Measurements from ENCODE around the gene CMYA5. TPM values are rescaled to one million over a fixed set of nuclear protein-coding genes. Genes with fewer than 3 reads are reported as not detected.

Gene CMYA5
- total and polyA plus RNA-seq, 2 donors (not counting 3 experiments of a cell fraction or from before 2014, with no cell fraction given) = 0.04 to 0.20 TPM

GRCh38 chr5:79663212-79663611 lies 26.4 kb upstream of the CMYA5 start:
- dilution Hi-C loops (cut with MboI; ENCODE audit: extremely low pct_ligation_motif_present, low sequenced_read_pairs) = no loop called here
- BruUV-seq (replicated peaks) = no TSS peak

DNA sequence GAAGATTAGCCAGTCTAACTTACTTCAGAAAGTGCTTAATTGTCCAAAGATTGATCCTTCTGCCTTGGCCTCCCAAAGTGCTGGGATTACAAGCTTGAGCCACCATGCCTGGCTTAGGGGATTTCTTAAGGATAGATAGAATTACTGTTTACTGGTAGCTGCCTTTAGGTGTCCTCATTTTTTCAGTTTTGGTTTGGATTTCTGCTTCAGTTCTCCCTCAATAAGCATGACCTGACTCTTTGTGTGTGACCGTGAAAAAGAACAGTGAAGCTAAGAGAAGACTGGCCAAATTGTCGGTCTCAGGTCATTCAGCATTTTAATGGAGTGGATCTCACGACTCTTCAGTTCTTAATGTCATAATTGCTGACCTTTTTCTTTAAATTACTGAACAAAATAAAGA lies 22.9 kb upstream of the CMYA5 start:
- dilution Hi-C loops (cut with MboI; ENCODE audit: extremely low pct_ligation_motif_present, low sequenced_read_pairs) = no loop called here
- no peak overlapping the region for H3K4me3 ChIP-seq (replicated peaks in 1 of 3; ENCODE audit: insufficient read depth in 1 of 3, low read depth in 1 of 3, low read length in 3 of 3)
- no TSS peak for BruUV-seq (replicated peaks)
- FAIRE-seq (no peak), DNase-seq (ENCODE audit: low read depth, low spot score) (no peak)
- no peak overlapping the region for H3K4me2 ChIP-seq (ENCODE audit: insufficient read depth, low read length)
- H3K9me1 ChIP-seq (replicated peaks; ENCODE audit: control insufficient read depth, extremely low read depth, insufficient read depth, low read length) = no peaks in the 10 kb centered on the region
- no peaks in the 10 kb centered on the region for H3K79me2 ChIP-seq (ENCODE audit: control insufficient read depth, insufficient read depth, low read length)
- ChIA-PET POLR2A (no interaction called here), CTCF (interaction anchor here (1.3 kb wide), 1 partner anchor 9 kb away, joined by 4 read pairs; no protein-coding TSS in a partner anchor)
- no peaks in the 10 kb centered on the region for H3K9me3 ChIP-seq (replicated peaks; ENCODE audit: control insufficient read depth, insufficient read depth, low read length)
- H3K27ac ChIP-seq (ENCODE audit: insufficient read depth, low read depth, low read length) = no peak overlapping the region
- peaks cover 0 to 2% of the 10 kb centered on the region in 2 experiments for H3K36me3 ChIP-seq (ENCODE audit: control insufficient read depth in 2 of 2, extremely low read depth in 1 of 2, insufficient read depth in 2 of 2, low read length in 2 of 2)
- no peaks in the 10 kb centered on the region for H3K27me3 ChIP-seq (ENCODE audit: control insufficient read depth in 2 of 2, insufficient read depth in 2 of 2, low read length in 2 of 2)
- H4K20me1 ChIP-seq (replicated peaks; ENCODE audit: control insufficient read depth, extremely low read depth, insufficient read depth, low read length) = no peaks in the 10 kb centered on the region
- H3K9ac ChIP-seq (replicated peaks; ENCODE audit: extremely low read depth, insufficient read depth, low read length) = no peak overlapping the region
- no peak overlapping the region for H2AFZ ChIP-seq (ENCODE audit: low read depth, low read length)
- TF ChIP-seq POLR2AphosphoS5 (IDR thresholded peaks at IDR 0.05; ENCODE audit: insufficient read depth, low read depth, low read length) = no peak
- no peak for TF ChIP-seq POLR2A (IDR thresholded peaks at IDR 0.05; ENCODE audit: low read depth, low read length)
- TF ChIP-seq JUN (IDR thresholded peaks at IDR 0.05; ENCODE audit: borderline replicate concordance, insufficient read depth, insufficient read length, low read depth) = no peak
- TF ChIP-seq MYC (IDR thresholded peaks at IDR 0.05; ENCODE audit: low read depth, low read length) = no peak
- no peak for TF ChIP-seq EZH2 (IDR thresholded peaks at IDR 0.05; ENCODE audit: borderline replicate concordance, low read depth, low read length, severe bottlenecking)
- H3K4me1 ChIP-seq (ENCODE audit: control insufficient read depth, extremely low read depth, insufficient read depth, low read length) = no peaks in the 10 kb centered on the region
- intact Hi-C loops (cut with micrococcal nuclease) = no loop called here

More at GRCh38 chr5:79663212-79663611, 26.4 kb upstream of the CMYA5 start:
- intact Hi-C loops (cut with micrococcal nuclease) = no loop called here
- no peak overlapping the region for H2AFZ ChIP-seq (ENCODE audit: low read depth, low read length)
- H3K27ac ChIP-seq (ENCODE audit: insufficient read depth, low read depth, low read length) = no peak overlapping the region
- no peak overlapping the region for H3K4me2 ChIP-seq (ENCODE audit: insufficient read depth, low read length)
- no peaks in the 10 kb centered on the region for H4K20me1 ChIP-seq (replicated peaks; ENCODE audit: control insufficient read depth, extremely low read depth, insufficient read depth, low read length)
- no peak overlapping the region for H3K9ac ChIP-seq (replicated peaks; ENCODE audit: extremely low read depth, insufficient read depth, low read length)
- no peaks in the 10 kb centered on the region for H3K27me3 ChIP-seq (ENCODE audit: control insufficient read depth in 2 of 2, insufficient read depth in 2 of 2, low read length in 2 of 2)
- no peak for DNase-seq (ENCODE audit: low read depth, low spot score)
- no peak for TF ChIP-seq POLR2AphosphoS5 (IDR thresholded peaks at IDR 0.05; ENCODE audit: insufficient read depth, low read depth, low read length)
- TF ChIP-seq, protein P1, sequence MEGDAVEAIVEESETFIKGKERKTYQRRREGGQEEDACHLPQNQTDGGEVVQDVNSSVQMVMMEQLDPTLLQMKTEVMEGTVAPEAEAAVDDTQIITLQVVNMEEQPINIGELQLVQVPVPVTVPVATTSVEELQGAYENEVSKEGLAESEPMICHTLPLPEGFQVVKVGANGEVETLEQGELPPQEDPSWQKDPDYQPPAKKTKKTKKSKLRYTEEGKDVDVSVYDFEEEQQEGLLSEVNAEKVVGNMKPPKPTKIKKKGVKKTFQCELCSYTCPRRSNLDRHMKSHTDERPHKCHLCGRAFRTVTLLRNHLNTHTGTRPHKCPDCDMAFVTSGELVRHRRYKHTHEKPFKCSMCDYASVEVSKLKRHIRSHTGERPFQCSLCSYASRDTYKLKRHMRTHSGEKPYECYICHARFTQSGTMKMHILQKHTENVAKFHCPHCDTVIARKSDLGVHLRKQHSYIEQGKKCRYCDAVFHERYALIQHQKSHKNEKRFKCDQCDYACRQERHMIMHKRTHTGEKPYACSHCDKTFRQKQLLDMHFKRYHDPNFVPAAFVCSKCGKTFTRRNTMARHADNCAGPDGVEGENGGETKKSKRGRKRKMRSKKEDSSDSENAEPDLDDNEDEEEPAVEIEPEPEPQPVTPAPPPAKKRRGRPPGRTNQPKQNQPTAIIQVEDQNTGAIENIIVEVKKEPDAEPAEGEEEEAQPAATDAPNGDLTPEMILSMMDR (IDR thresholded peaks at IDR 0.05; ENCODE audit: extremely low read depth in 1 of 2, insufficient read depth in 1 of 2, low read depth in 1 of 2, low read length in 2 of 2) = no peak
- TF ChIP-seq POLR2A (IDR thresholded peaks at IDR 0.05; ENCODE audit: low read depth, low read length) = no peak
- TF ChIP-seq, protein P2, sequence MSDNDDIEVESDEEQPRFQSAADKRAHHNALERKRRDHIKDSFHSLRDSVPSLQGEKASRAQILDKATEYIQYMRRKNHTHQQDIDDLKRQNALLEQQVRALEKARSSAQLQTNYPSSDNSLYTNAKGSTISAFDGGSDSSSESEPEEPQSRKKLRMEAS (IDR thresholded peaks at IDR 0.05; ENCODE audit: insufficient read depth, insufficient read length) = no peak
- no peaks in the 10 kb centered on the region for H3K79me2 ChIP-seq (ENCODE audit: control insufficient read depth, insufficient read depth, low read length)
- H3K4me3 ChIP-seq (replicated peaks in 1 of 3; ENCODE audit: insufficient read depth in 1 of 3, low read depth in 1 of 3, low read length in 3 of 3) = no peak overlapping the region
- H3K4me1 ChIP-seq (ENCODE audit: control insufficient read depth, extremely low read depth, insufficient read depth, low read length) = no peaks in the 10 kb centered on the region
- H3K9me1 ChIP-seq (replicated peaks; ENCODE audit: control insufficient read depth, extremely low read depth, insufficient read depth, low read length) = no peaks in the 10 kb centered on the region
- no peak for FAIRE-seq
- H3K36me3 ChIP-seq (ENCODE audit: control insufficient read depth in 2 of 2, extremely low read depth in 1 of 2, insufficient read depth in 2 of 2, low read length in 2 of 2) = peaks cover 2% of the 10 kb centered on the region in 2 experiments
- no peaks in the 10 kb centered on the region for H3K9me3 ChIP-seq (replicated peaks; ENCODE audit: control insufficient read depth, insufficient read depth, low read length)
- ChIA-PET POLR2A (no interaction called here), CTCF (no interaction called here)

Data from endothelial cell of umbilical vein (primary cell).